HG02610 (cell line): ENCODE data around the gene DAB1.
"Not testable (repeated sequence)": the region's sequence is repeated elsewhere in the genome, so short reads cannot be mapped to it uniquely, and the experiment has no call there.

Experiments used
- ATAC-seq: cut with Tn5 transposase; IDR thresholded peaks from one replicate; pipeline ENCODE4 v1.9.1; 2021; ENCODE audit warnings: mild to moderate bottlenecking, moderate library complexity; ENCODE audit not compliant: unreplicated experiment

Gene DAB1

DNA sequence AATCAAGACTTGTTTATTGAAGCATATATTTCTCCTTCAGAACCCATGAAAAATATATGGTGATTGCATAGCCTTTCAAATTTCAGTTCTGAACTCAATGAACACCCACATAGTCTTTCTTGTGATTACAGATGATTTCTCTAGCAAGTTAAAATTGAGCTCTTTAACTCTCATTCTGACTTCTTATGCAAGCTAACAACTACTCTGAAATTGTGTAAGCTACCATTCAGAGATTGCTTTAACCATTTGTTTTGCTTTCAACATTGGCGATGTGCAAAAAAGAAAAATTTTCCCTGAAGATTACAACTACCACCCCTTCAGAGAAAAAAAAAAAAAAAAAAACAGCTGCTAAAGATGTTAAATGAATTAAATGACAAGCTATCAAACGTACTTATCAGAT lies 193.9 kb downstream of the DAB1 start:
- ATAC-seq, result no peak

DNA sequence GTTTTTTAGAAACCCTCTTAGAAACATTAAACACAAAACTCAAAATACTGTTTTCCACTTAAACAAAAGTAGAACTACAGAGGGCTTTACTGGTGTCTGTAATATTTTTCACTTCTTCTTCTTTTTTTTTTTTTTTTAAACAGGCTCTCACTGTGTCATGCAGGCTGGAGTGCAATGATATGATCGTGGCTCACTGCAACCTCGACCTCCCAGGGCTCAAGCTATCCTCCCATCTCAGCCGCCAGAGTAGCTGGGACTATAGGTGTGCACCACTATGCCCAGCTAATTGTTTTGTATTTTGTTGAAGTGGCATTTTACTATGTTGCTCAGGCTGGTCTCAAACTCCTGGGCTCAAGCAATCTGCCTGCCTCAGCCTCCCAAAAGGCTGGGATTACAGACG lies 194.8 kb downstream of the DAB1 start:
- no peak for ATAC-seq

DNA sequence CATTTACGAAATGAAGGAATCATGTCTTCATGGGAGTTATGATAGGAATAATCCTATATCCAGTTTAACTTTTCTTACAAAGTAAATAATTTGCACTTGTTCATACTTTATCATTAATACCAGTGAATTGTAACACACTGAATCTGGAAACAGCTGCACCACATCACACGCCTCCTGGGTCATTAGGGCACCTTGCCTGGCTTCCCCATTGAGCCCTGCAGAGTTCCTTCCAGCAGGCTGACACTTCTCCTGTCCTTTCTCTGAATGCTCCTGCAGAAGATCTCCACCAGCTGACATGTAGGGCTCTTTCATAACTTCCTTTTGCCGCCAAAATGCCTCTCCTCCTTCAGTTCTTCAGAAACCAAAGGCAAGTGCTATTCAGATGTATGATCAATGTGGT lies 201.1 kb downstream of the DAB1 start:
- no peak for ATAC-seq

DNA sequence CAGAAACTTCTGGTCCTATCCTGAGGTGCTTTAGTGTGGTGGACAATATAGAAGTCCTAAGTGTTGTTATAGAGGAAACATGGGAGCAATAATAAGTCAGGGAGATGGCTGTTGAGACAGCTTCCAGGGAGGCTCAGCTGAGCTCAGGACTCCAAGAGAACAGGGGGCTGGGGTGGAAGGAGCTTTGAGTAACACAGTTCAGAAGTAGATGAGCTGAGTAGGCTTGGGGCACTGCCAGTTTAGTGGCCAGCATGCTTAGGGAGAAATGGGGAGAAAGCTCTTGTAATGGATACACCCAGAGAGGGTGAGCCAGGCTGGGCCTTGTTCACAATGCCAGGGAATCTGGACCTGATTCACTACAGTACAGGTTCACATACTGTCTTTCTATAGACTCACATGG lies 201.6 kb downstream of the DAB1 start:
- ATAC-seq, result no peak

GRCh38 chr1:57220905-57221304 lies 203.0 kb downstream of the DAB1 start:
- not testable (repeated sequence) for ATAC-seq

- no peak for ATAC-seq
These were observed 205.3 kb downstream of the DAB1 start for GRCh38 chr1:57218487-57219079.

DNA sequence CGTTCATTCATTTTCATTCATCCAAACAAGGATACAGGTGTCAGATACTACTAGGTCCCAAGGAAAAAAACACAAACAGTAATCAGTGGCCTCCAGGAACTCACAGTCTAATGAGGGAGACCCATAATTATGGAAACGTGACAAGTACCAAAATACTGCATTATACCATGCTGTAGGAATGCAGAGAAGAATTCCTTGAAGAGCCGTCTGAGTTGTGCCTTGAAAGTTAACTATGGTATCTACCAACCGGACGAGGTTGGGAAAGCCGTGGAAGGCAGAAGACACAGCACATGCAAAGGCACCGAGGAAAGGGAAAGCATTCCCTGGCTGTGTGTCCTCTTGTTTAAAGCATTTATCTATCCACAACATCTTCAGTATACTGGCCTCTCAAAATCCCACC lies 206.0 kb downstream of the DAB1 start:
- ATAC-seq, result no peak

- ATAC-seq, result no peak
These were observed 208.8 kb downstream of the DAB1 start for GRCh38 chr1:57214951-57215575.

- ATAC-seq, result no peak
These were observed 213.0 kb downstream of the DAB1 start for GRCh38 chr1:57210881-57211280.

- no peak for ATAC-seq
These were observed 214.4 kb downstream of the DAB1 start for GRCh38 chr1:57209495-57209894.

- ATAC-seq, result no peak
These were observed 215.0 kb downstream of the DAB1 start for GRCh38 chr1:57208741-57209302.

GRCh38 chr1:57206038-57206437 lies 217.8 kb downstream of the DAB1 start:
- ATAC-seq, result no peak

DNA sequence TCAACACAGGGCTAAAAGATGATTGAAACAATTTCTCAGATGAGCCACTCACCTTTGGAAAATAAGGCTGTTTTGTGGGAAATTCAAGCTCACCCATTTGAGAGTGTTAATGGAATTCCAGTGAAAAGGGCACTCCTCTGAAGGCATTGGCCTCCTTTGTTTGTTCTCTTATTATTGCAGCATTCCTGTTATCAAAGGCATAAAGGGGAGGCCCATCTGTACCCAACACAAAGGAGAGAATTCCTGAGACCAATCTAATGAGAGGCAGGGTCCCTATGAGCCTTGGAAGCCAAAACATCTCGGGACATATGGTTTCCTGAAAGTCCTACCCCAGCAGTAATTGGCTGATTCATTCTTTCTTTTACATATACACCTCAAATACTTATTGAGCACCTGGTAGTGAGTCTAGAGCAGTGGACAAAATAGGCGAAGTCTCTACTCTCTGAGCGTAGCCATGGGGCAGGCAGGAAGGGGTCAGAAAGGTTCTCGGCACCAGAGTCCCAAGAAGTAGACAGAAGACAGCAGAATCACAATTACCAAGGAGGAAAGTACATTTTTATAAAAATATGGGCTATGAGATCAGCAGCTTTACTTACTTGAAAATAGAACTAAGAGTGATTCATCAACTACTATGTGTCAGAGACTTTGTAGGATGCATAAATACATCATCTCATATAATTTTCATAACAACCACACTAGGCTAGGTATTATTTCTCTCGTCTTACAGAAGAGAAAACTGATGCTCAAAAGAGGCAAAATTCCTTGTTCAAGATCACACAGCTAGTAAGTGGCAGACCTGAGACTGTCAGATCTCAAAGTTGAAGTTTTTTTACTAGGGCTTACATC lies 218.7 kb downstream of the DAB1 start:
- no peak for ATAC-seq

DNA sequence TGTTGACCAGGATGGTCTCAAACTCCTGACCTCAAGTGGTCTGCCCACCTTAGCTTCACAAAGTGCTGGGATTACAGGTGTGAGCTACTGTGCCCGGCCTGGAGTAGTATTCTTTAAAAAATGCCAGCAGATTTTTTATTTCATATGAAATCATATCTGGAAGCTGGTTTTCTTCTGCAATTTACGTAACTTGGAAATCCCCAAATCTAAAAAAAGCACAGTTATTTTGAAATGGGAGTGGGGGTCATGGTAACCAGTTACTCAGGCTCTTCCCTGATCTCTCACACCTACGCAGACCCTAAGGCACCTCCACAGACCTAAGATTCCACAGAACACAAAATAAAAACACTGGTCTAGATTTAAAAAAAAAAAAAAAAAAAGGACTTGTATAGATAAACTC lies 219.8 kb downstream of the DAB1 start:
- ATAC-seq, result no peak

DNA sequence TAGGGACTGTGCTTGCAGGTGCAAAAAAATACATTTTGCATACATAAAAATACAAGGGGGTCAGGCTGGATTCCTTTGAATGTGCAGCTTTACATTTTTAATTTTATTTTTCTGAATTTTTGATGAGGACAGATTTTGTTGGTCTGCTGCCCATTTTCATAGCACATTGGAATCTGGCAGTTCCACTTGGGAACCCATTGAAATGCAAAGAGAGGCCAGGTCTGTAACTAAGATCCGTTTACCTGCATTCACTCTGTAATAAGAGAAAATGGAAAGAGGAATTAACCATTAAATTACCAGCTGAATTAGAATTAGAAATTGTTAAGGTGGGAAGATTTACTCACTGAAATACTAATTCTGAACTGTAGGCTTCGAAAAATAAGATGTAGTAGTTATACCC lies 221.6 kb downstream of the DAB1 start:
- no peak for ATAC-seq

DNA sequence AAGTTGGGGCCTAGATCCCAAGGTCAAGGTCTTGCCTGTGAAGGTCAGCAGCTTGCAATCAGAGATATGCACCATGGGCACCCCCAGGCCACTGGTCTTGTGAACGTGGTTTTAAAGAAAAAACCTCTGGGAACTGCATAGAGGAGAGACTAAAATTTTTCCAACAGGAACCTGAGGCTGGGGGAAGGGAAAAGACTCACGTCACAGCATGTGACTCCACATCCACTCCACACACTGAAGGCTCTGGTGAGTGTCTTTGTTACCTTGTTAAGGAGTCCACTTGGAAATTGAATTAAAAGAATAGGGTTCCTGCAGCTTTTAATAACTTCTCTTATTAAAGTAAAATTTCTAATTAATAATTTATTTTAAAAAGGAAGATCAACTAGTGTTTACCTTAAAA lies 224.9 kb downstream of the DAB1 start:
- no peak for ATAC-seq

DNA sequence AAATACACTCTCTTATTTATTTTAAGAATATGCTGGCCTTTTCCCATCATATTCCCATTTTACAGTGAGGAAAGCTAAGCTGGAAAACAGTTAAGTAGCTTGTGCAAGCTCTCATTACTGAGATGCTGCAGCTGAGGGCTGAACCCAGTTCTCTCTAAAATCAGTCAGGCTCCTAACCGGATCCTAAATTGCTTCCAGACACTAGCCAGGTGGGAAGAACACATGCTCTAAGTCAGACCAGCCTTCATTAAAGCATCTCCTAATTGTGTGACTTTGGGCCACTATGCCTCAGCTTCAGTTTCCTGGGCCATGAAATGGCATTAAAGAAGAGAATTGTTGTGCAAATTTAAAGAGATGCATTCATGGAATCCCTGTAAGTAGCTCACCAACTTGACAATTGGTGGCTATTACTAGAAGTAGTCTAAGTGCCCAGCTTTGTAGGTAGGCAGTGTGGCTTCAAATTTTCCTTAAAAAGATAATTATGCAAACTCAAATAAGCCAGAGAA lies 228.4 kb downstream of the DAB1 start:
- no peak for ATAC-seq

DNA sequence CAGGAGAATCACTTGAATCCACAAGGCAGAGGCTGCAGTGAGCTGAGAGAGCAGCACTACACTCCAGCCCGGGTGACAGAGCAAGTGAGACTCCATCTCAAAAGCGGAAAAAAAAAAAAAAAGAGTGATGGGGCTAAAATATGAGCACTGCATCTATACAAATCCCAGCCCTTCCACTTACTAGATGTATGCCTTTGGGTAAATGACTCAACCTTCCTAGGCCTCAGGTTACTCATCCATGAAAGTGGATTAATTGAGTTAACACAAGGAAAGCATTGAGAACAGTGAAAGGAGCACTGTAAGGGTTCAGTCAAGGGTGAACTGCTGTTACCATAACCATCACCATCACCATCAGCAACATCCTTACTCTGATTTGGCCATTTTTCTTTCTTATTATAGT lies 231.6 kb downstream of the DAB1 start:
- ATAC-seq, result no peak

DNA sequence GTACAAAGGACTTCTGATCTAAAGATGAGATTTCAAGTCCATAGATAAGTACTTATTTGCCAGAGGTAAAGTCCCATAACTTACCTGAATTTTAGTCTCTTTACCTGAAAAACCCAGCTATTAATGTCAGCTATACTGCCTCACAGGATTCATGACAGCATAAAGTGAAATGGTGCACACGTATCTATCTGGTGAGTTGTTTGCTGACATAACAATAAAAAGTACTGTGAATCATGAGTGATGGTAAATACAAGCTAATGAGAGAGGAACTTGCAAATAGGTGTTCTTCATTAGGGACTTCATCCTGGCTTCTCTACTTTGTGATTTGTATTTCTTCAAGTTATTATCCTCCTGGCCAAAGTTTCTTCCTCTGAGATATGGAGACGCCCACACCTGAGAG lies 233.0 kb downstream of the DAB1 start:
- ATAC-seq, result no peak

DNA sequence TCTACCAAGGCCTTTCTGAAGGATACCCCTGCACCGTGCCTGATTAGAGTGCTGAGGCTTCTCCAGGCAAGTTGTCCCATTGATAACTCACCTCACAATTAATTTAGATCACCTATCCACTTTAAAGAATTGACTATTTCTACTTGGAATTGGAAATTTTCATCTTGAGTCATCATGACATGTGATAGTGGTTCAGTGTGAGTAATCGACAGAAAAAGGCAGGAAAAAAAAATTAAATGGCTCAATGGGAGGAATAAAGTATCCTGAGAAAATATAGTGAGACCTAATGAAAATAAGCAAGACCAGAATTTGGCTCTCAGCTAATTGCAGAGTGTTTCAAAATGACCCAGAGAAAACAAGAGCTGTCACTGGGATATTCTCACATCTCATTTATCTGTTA lies 235.7 kb downstream of the DAB1 start:
- no peak for ATAC-seq

DNA sequence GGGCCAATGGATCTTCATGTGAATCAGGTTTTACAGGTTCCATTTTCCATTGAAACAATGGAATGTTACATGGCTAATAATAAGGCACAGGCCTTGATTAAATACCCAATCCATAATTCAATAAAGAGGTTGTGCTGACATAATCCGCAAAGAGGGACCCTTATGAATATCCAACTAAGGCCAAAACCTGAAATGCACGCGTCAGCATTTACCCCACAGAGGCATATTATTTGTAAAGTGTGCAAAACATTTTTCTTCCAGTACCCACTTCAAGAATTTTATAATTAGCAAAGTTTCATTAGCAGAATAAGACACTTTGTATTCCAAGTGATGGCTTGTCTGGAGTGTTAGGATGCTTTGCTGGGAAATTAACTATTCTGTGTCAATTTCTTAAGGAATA lies 237.4 kb downstream of the DAB1 start:
- no peak for ATAC-seq

- ATAC-seq, result no peak
These were observed 244.9 kb downstream of the DAB1 start for GRCh38 chr1:57179001-57179400.
